Measurements from ENCODE around the gene DNAH17. TPM values are rescaled to one million over a fixed set of nuclear protein-coding genes. Genes with fewer than 3 reads are reported as not detected.

The DNAH17 gene
- total and polyA plus RNA-seq, 2 of the 13 experiments (the other 11 are each of a cell fraction or from before 2014, with no cell fraction given), result 0.86 to 1.6 TPM

- TF ChIP-seq FOXP4 (CRISPR knock-in tag; IDR thresholded peaks at IDR 0.05), result peak; percentile 88
- no peak for TF ChIP-seq PCBP1 (IDR thresholded peaks at IDR 0.05; ENCODE audit: borderline replicate concordance, low read depth, low read length)
- no peak for TF ChIP-seq SP2 (CRISPR knock-in tag; IDR thresholded peaks at IDR 0.05)
- TF ChIP-seq ZBTB40 (IDR thresholded peaks at IDR 0.05), result no peak
- peak; percentile 85; the same call in 1 of the 2 replicates for TF ChIP-seq ZBTB40 (CRISPR knock-in tag; IDR thresholded peaks at IDR 0.05)
- TF ChIP-seq ZFP41 (CRISPR knock-in tag; IDR thresholded peaks at IDR 0.05; ENCODE audit: borderline replicate concordance), result no peak
- TF ChIP-seq CENPT (CRISPR knock-in tag; IDR thresholded peaks at IDR 0.05; ENCODE audit: low read depth), result no peak
- TF ChIP-seq REPIN1 (CRISPR knock-in tag; IDR thresholded peaks at IDR 0.05; ENCODE audit: borderline replicate concordance, low read depth), result no peak
- 0 out of 2 replicates have a peak, but pooled peaks have one; percentile 66 for TF ChIP-seq ZNF772 (CRISPR knock-in tag; IDR thresholded peaks at IDR 0.05)
- TF ChIP-seq RBM22 (optimal IDR thresholded peaks at IDR 0.05; ENCODE audit: low read length), result no peak
- no peak for TF ChIP-seq ARHGAP35 (CRISPR knock-in tag; IDR thresholded peaks at IDR 0.05; ENCODE audit: borderline replicate concordance)
- no peak for TF ChIP-seq NR2F6 (IDR thresholded peaks at IDR 0.05)
- TF ChIP-seq NR2F6 (CRISPR knock-in tag; IDR thresholded peaks at IDR 0.05), result peak; percentile 73; the same call in 1 of the 2 replicates
- peak; percentile 45 for TF ChIP-seq ZNF687 (CRISPR knock-in tag; IDR thresholded peaks at IDR 0.05)
Observed at GRCh38 chr17:78399693-78400144, 177.5 kb downstream of the DNAH17 start (continued).

Measured in HepG2 (cell line).